PC-9 (cell line): ENCODE results near the gene IFT20. TPM values are rescaled to one million over a fixed set of nuclear protein-coding genes. Genes with fewer than 3 reads are reported as not detected.
"Not testable (repeated sequence)": the region's sequence is repeated elsewhere in the genome, so short reads cannot be mapped to it uniquely, and the experiment has no call there.

Experiments used
- BruUV-seq: library from RNA; stranded (reverse); fragments of 400-500 nt; replicated peaks from 2 replicates; lab custom pipeline; 2021; lab: Mats Ljungman, UMichigan
- CTCF ChIA-PET: fragments of 300-600 bp; sonication (Branson Sonifier 250); formaldehyde crosslinking; loops from one replicate; lab custom pipeline; 2022; ENCODE audit warnings: antibody characterized with exemption; lab: Charles Lee
- POLR2A ChIA-PET: fragments of 300-600 bp; sonication (Branson Sonifier 250); formaldehyde crosslinking; loops from one replicate; lab custom pipeline; 2022; ENCODE audit warnings: antibody characterized with exemption; ENCODE audit not compliant: unreplicated experiment; lab: Charles Lee
- DNase-seq, 2 experiments: peaks; one replicate each; pipeline versions ENCODE4 v3.0.0 to v3.0.0-alpha.2; 2015 to 2022; ENCODE audit warnings: mixed read lengths in 1 of 2
- H2AFZ ChIP-seq: fragments of 200-600 bp; sonication (generic); 2 replicates; pipeline ENCODE4 v1.8.1; 2017; ENCODE audit warnings: antibody characterized with exemption
- H3F3A ChIP-seq: fragments of 200-600 bp; sonication (generic); 2 replicates; pipeline ENCODE4 v1.8.1; 2017; ENCODE audit warnings: antibody characterized with exemption, mild to moderate bottlenecking, low read depth; ENCODE audit not compliant: insufficient read depth
- H3K27ac ChIP-seq: fragments of 200-600 bp; sonication (generic); 2 replicates; pipeline ENCODE4 v1.6.1; 2016; ENCODE audit warnings: mixed run types
- H3K27me3 ChIP-seq: fragments of 200-600 bp; sonication (generic); 2 replicates; pipeline ENCODE4 v1.6.1; 2016; ENCODE audit warnings: low read depth, mixed run types; ENCODE audit not compliant: insufficient read depth
- H3K36me3 ChIP-seq: fragments of 200-600 bp; sonication (generic); 2 replicates; pipeline ENCODE4 v1.6.1; 2016; ENCODE audit warnings: low read depth, mixed run types
- H3K4me1 ChIP-seq: fragments of 200-600 bp; sonication (generic); replicated peaks from 2 replicates; pipeline ENCODE4 v1.6.1; 2016; ENCODE audit warnings: mixed run types; ENCODE audit not compliant: insufficient read depth
- H3K4me2 ChIP-seq: fragments of 200-600 bp; sonication (generic); 2 replicates; pipeline ENCODE4 v1.6.1; 2017; ENCODE audit warnings: mixed run types
- H3K4me3 ChIP-seq: fragments of 200-600 bp; sonication (generic); 2 replicates; pipeline ENCODE4 v1.6.1; 2016; ENCODE audit warnings: mixed run types
- H3K79me2 ChIP-seq: fragments of 200-600 bp; sonication (generic); 2 replicates; pipeline ENCODE4 v1.6.1; 2017; ENCODE audit warnings: low read depth, mixed run types
- H3K9me2 ChIP-seq: fragments of 200-600 bp; sonication (generic); 2 replicates; pipeline ENCODE4 v1.8.1; 2017; ENCODE audit warnings: mild to moderate bottlenecking; ENCODE audit not compliant: insufficient read depth
- H3K9me3 ChIP-seq: fragments of 200-600 bp; sonication (generic); 2 replicates; pipeline ENCODE4 v1.8.1; 2016; ENCODE audit warnings: low read depth; ENCODE audit not compliant: insufficient read depth
- H4K20me1 ChIP-seq: fragments of 200-600 bp; sonication (generic); 2 replicates; pipeline ENCODE4 v1.8.1; 2017; ENCODE audit not compliant: insufficient read depth
- CTCF ChIP-seq: fragments of 200-600 bp; sonication (generic); conservative IDR thresholded peaks from 2 replicates; pipeline ENCODE4 v1.6.1; 2017; ENCODE audit warnings: mixed run types, antibody characterized with exemption, mild to moderate bottlenecking, moderate library complexity
- EZH2 ChIP-seq: fragments of 200-600 bp; sonication (generic); IDR thresholded peaks from 2 replicates; pipeline ENCODE4 v1.8.0; 2017; ENCODE audit warnings: antibody characterized with exemption, low read depth
- intact Hi-C: fragments of 100-400 bp; cut with micrococcal nuclease; formaldehyde crosslinking; loops from one replicate; pipeline ENCODE4 v1.10.0; 2022; ENCODE audit not compliant: unreplicated experiment
- total RNA-seq: library from RNA; stranded (reverse); gene quantifications from 2 replicates; pipeline ENCODE4 v1.2.3, GENCODE V29; 2021

The IFT20 gene
- total RNA-seq, 1 experiment from 2014 or later: 42.3 TPM

- no peak for TF ChIP-seq CTCF
- no peak for TF ChIP-seq EZH2
- Histone ChIP-seq H3F3A (no peaks in the 10 kb centered on the region; the same call in 1 of the 2 replicates), H3K4me3 (no peak overlapping the region), H3K4me2 (no peak overlapping the region), H3K4me1 (peaks cover 9% of the 10 kb centered on the region), H3K79me2 (no peaks in the 10 kb centered on the region), H4K20me1 (no peaks in the 10 kb centered on the region), H3K9me2 (no peaks in the 10 kb centered on the region), H2AFZ (no peak overlapping the region), H3K27ac (no peak overlapping the region), H3K27me3 (no peaks in the 10 kb centered on the region), H3K36me3 (no peaks in the 10 kb centered on the region), H3K9me3 (no peaks in the 10 kb centered on the region)
- POLR2A ChIA-PET: no interaction called here
- no TSS peak for BruUV-seq
- DNase-seq: no peak
- CTCF ChIA-PET: interaction anchor here (0.6 kb wide), 1 partner anchor 19 kb away, joined by 3 read pairs; no protein-coding TSS in a partner anchor
- intact Hi-C loops: no loop called here
These were observed 36.8 kb downstream of the IFT20 start for GRCh38 chr17:28298449-28298848.

GRCh38 chr17:28295677-28296578 lies 39.3 kb downstream of the IFT20 start:
- BruUV-seq: no TSS peak

GRCh38 chr17:28293994-28294393 lies 41.3 kb downstream of the IFT20 start:
- no peaks in the 10 kb centered on the region for H3K9me3 ChIP-seq
- no peaks in the 10 kb centered on the region for H3K27me3 ChIP-seq
- no peaks in the 10 kb centered on the region; the same call in 1 of the 2 replicates for H3F3A ChIP-seq
- H3K4me2 ChIP-seq: no peak overlapping the region
- no peak overlapping the region for H2AFZ ChIP-seq
- no peak overlapping the region for H3K4me3 ChIP-seq
- BruUV-seq: no TSS peak
- POLR2A ChIA-PET: no interaction called here
- no peak for TF ChIP-seq CTCF
- no peak for TF ChIP-seq EZH2
- no peak overlapping the region for H3K27ac ChIP-seq
- H4K20me1 ChIP-seq: no peaks in the 10 kb centered on the region
- no peaks in the 10 kb centered on the region for H3K9me2 ChIP-seq
- CTCF ChIA-PET: no interaction called here
- H3K79me2 ChIP-seq: no peaks in the 10 kb centered on the region
- intact Hi-C loops: no loop called here
- no peaks in the 10 kb centered on the region for H3K36me3 ChIP-seq
- H3K4me1 ChIP-seq: peaks cover 9% of the 10 kb centered on the region
- no peak for DNase-seq

More at GRCh38 chr17:28295677-28296578, 39.3 kb downstream of the IFT20 start:
- Histone ChIP-seq H2AFZ (no peak overlapping the region), H3K36me3 (no peaks in the 10 kb centered on the region), H3K9me3 (no peaks in the 10 kb centered on the region), H3K27me3 (no peaks in the 10 kb centered on the region), H3F3A (no peaks in the 10 kb centered on the region; the same call in 1 of the 2 replicates), H3K4me1 (peaks cover 9% of the 10 kb centered on the region), H4K20me1 (no peaks in the 10 kb centered on the region), H3K27ac (no peak overlapping the region), H3K9me2 (no peaks in the 10 kb centered on the region), H3K4me2 (0 out of 2 replicates have a peak overlapping the region, but pooled peaks have one; percentile 9), H3K4me3 (no peak overlapping the region), H3K79me2 (no peaks in the 10 kb centered on the region)
- intact Hi-C loops: no loop called here
- TF ChIP-seq EZH2 (no peak), CTCF (no peak)
- no peak for DNase-seq
- ChIA-PET CTCF (interaction anchor here (0.5 to 0.6 kb wide), 2 partner anchors 14 to 883 kb away, joined by 4 to 5 read pairs; no protein-coding TSS in a partner anchor), POLR2A (interaction anchor here (0.7 kb wide), 1 partner anchor 30 kb away, joined by 8 read pairs; no protein-coding TSS in a partner anchor)

GRCh38 chr17:28292878-28293277 lies 42.4 kb downstream of the IFT20 start:
- H3K36me3 ChIP-seq, BruUV-seq, H3K4me3 ChIP-seq, H3K4me1 ChIP-seq, H4K20me1 ChIP-seq, H3K79me2 ChIP-seq, H3K27me3 ChIP-seq, H3K27ac ChIP-seq, intact Hi-C loops, CTCF ChIA-PET, H3K4me2 ChIP-seq, H2AFZ ChIP-seq, POLR2A ChIA-PET, DNase-seq, H3K9me2 ChIP-seq, H3K9me3 ChIP-seq, H3F3A ChIP-seq: not testable (repeated sequence)
